ENCODE results near the gene TMEM240. TPM values are rescaled to one million over a fixed set of nuclear protein-coding genes. Genes with fewer than 3 reads are reported as not detected.

TMEM240 gene
- total RNA-seq, 1 experiment from 2014 or later, result 8.0 TPM

DNA sequence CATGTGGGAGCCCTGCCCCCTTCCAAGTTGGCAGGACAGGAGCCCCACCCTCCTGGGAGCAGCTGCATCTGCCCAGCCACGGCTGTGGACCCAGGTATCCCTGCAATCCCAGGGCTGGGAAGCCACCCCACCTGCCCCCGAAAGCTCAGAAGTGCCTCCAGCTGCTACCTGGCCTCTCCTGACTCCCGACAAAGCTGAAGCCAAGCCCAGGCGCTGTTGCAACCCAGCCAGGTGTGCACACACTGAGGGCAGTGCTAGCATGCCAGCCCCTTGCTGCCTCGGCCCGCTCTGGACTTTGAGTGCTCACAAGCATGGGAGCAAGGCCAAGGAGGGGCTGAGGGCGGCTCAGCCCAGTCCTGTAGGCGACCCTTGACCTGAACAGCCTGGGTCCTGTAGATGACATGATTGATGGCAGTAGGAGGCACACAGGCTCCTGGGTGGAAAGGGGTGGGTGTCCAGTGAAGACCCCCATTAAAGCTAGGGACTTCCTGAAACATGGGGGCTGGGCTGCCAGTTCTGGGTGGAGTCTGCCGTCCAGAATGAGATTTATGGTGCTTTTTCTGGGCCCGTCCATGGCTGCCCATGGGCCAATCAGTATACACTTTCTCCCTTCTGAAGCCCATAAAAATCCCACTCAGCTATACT lies 37.1 kb upstream of the TMEM240 start:
- CTCF ChIA-PET, result interaction anchor here (1.8 kb wide), 1 partner anchor 26 kb away, joined by 5 read pairs; no protein-coding TSS in a partner anchor
- Mint-ChIP-seq H3K36me3 (no peaks in the 10 kb centered on the region; the same call in 1 of the 2 replicates), H3K9me3 (no peaks in the 10 kb centered on the region), H3K27ac (no peak overlapping the region), H3K4me1 (peaks cover 15% of the 10 kb centered on the region), H3K4me3 (no peak overlapping the region), H3K27me3 (ENCODE audit: low read depth) (peaks cover 15% of the 10 kb centered on the region)
- no peak for ATAC-seq
- no peak for DNase-seq (ENCODE audit: low spot score)
- POLR2A ChIA-PET, result interaction anchor here (0.6 to 2.3 kb wide), 2 partner anchors 38 to 192 kb away, joined by 4 to 7 read pairs; partner anchors contain the start of gene MIB2
- TF ChIP-seq NFATC4 (CRISPR knock-in tag; IDR thresholded peaks at IDR 0.05), result no peak
- TF ChIP-seq JUN (CRISPR knock-in tag; IDR thresholded peaks at IDR 0.05), result no peak
- TF ChIP-seq, protein P1, sequence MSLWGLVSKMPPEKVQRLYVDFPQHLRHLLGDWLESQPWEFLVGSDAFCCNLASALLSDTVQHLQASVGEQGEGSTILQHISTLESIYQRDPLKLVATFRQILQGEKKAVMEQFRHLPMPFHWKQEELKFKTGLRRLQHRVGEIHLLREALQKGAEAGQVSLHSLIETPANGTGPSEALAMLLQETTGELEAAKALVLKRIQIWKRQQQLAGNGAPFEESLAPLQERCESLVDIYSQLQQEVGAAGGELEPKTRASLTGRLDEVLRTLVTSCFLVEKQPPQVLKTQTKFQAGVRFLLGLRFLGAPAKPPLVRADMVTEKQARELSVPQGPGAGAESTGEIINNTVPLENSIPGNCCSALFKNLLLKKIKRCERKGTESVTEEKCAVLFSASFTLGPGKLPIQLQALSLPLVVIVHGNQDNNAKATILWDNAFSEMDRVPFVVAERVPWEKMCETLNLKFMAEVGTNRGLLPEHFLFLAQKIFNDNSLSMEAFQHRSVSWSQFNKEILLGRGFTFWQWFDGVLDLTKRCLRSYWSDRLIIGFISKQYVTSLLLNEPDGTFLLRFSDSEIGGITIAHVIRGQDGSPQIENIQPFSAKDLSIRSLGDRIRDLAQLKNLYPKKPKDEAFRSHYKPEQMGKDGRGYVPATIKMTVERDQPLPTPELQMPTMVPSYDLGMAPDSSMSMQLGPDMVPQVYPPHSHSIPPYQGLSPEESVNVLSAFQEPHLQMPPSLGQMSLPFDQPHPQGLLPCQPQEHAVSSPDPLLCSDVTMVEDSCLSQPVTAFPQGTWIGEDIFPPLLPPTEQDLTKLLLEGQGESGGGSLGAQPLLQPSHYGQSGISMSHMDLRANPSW (CRISPR knock-in tag; conservative IDR thresholded peaks at IDR 0.05; ENCODE audit: low read depth), result no peak

DNA sequence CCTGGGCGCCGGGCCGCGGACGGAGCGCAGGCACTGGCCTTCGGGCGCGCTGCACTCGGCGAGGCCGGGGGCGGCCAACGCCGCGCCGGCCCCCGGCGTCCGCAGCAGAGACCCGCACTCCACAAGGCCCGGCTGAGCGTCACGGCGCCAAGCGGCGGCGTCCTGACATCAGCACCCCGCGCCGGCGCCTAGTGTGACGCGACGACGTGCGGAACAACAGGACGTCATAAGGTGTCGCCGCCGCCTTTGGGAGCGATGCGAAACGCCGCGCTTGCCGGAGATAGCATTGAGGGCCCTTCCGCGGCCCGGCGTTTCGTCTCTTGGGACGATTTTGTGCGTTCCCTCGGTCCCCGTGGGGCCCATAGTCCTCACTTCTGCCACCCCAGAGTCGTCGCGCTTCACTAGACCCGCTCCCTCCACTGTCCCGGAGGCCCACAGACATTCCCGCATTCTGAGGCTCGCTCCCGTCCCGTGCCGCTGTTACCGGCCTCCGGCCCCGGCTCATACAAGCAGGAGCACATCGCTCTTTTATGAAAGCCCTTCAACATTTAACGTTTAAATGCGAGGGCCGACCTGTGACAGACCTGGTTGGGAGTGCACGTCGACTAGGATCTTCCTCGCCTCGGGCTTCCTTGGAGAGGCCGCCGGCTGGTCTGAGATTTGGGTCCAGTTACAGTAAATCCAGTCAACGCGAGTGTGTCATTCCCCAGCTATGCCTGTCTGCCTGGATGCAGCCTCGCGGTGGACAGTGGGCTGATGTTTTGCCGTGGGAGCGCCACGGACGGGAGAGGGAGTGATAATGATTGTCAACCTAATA lies 34.5 kb upstream of the TMEM240 start, which contains the start of gene SSU72:
SSU72 (minus strand) TSS at position 143 of the 817 bp plus-strand sequence. CDS start 306 bp downstream, outside the sequence.
- 0 out of 2 replicates have a peak, but pooled peaks cover 4% of the 10 kb centered on the region for H3K27me3 Mint-ChIP-seq (ENCODE audit: low read depth)
- peaks cover 15% of the 10 kb centered on the region for H3K4me1 Mint-ChIP-seq
- DNase-seq (ENCODE audit: low spot score) (peak; percentile 92), ATAC-seq (peak; percentile 75)
- H3K27ac Mint-ChIP-seq, result peak within 1 kb of the TSS; percentile 99
- peaks cover 7% of the 10 kb centered on the region for H3K36me3 Mint-ChIP-seq
- H3K9me3 Mint-ChIP-seq, result no peaks in the 10 kb centered on the region
- POLR2A ChIA-PET, result no interaction called here
- CTCF ChIA-PET, result interaction anchor here (0.7 to 1.1 kb wide), 2 partner anchors 11 to 16 kb away, joined by 3 to 4 read pairs; no protein-coding TSS in a partner anchor
- peak within 1 kb of the TSS; percentile 98 for H3K4me3 Mint-ChIP-seq
- peak; percentile 87 for TF ChIP-seq SP1 (CRISPR knock-in tag; conservative IDR thresholded peaks at IDR 0.05)
- no peak for TF ChIP-seq ZNF671 (CRISPR knock-in tag; IDR thresholded peaks at IDR 0.05)
- TF ChIP-seq CREM (CRISPR knock-in tag; IDR thresholded peaks at IDR 0.05), result peak; percentile 100
- peak; percentile 62; the same call in 1 of the 2 replicates for TF ChIP-seq ATF1 (CRISPR knock-in tag; IDR thresholded peaks at IDR 0.05)
- TF ChIP-seq, protein P2, sequence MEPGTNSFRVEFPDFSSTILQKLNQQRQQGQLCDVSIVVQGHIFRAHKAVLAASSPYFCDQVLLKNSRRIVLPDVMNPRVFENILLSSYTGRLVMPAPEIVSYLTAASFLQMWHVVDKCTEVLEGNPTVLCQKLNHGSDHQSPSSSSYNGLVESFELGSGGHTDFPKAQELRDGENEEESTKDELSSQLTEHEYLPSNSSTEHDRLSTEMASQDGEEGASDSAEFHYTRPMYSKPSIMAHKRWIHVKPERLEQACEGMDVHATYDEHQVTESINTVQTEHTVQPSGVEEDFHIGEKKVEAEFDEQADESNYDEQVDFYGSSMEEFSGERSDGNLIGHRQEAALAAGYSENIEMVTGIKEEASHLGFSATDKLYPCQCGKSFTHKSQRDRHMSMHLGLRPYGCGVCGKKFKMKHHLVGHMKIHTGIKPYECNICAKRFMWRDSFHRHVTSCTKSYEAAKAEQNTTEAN (CRISPR knock-in tag; IDR thresholded peaks at IDR 0.05), result 0 out of 2 replicates have a peak, but pooled peaks have one; percentile 22
- peak; percentile 95 for TF ChIP-seq CREB1 (CRISPR knock-in tag; IDR thresholded peaks at IDR 0.05)
- peak; percentile 100 for TF ChIP-seq FOXK1 (CRISPR knock-in tag; IDR thresholded peaks at IDR 0.05)
- TF ChIP-seq, protein P3, sequence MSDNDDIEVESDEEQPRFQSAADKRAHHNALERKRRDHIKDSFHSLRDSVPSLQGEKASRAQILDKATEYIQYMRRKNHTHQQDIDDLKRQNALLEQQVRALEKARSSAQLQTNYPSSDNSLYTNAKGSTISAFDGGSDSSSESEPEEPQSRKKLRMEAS (CRISPR knock-in tag; IDR thresholded peaks at IDR 0.05), result no peak
- 0 out of 2 replicates have a peak, but pooled peaks have one; percentile 83 for TF ChIP-seq ZNF416 (CRISPR knock-in tag; IDR thresholded peaks at IDR 0.05)
- peak; percentile 37; the same call in 1 of the 2 replicates for TF ChIP-seq SMAD3 (CRISPR knock-in tag; IDR thresholded peaks at IDR 0.05; ENCODE audit: borderline replicate concordance)
- TF ChIP-seq ZNF138 (CRISPR knock-in tag; conservative IDR thresholded peaks at IDR 0.05), result no peak
- TF ChIP-seq ELF4 (CRISPR knock-in tag; IDR thresholded peaks at IDR 0.05; ENCODE audit: low read depth), result no peak
- peak; percentile 94 for TF ChIP-seq ZBTB21 (CRISPR knock-in tag; IDR thresholded peaks at IDR 0.05; ENCODE audit: borderline replicate concordance)
- no peak for TF ChIP-seq NR1H2 (CRISPR knock-in tag; IDR thresholded peaks at IDR 0.05)
- TF ChIP-seq, protein P4, sequence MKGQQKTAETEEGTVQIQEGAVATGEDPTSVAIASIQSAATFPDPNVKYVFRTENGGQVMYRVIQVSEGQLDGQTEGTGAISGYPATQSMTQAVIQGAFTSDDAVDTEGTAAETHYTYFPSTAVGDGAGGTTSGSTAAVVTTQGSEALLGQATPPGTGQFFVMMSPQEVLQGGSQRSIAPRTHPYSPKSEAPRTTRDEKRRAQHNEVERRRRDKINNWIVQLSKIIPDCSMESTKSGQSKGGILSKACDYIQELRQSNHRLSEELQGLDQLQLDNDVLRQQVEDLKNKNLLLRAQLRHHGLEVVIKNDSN (CRISPR knock-in tag; IDR thresholded peaks at IDR 0.05), result 0 out of 2 replicates have a peak, but pooled peaks have one; percentile 11
- TF ChIP-seq TEAD1 (CRISPR knock-in tag; IDR thresholded peaks at IDR 0.05), result peak; percentile 25
- TF ChIP-seq, protein P5, sequence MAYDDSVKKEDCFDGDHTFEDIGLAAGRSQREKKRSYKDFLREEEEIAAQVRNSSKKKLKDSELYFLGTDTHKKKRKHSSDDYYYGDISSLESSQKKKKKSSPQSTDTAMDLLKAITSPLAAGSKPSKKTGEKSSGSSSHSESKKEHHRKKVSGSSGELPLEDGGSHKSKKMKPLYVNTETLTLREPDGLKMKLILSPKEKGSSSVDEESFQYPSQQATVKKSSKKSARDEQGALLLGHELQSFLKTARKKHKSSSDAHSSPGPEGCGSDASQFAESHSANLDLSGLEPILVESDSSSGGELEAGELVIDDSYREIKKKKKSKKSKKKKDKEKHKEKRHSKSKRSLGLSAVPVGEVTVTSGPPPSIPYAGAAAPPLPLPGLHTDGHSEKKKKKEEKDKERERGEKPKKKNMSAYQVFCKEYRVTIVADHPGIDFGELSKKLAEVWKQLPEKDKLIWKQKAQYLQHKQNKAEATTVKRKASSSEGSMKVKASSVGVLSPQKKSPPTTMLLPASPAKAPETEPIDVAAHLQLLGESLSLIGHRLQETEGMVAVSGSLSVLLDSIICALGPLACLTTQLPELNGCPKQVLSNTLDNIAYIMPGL (CRISPR knock-in tag; IDR thresholded peaks at IDR 0.05), result no peak
- TF ChIP-seq ETV6 (CRISPR knock-in tag; IDR thresholded peaks at IDR 0.05), result peak; percentile 75
- TF ChIP-seq, protein P6, sequence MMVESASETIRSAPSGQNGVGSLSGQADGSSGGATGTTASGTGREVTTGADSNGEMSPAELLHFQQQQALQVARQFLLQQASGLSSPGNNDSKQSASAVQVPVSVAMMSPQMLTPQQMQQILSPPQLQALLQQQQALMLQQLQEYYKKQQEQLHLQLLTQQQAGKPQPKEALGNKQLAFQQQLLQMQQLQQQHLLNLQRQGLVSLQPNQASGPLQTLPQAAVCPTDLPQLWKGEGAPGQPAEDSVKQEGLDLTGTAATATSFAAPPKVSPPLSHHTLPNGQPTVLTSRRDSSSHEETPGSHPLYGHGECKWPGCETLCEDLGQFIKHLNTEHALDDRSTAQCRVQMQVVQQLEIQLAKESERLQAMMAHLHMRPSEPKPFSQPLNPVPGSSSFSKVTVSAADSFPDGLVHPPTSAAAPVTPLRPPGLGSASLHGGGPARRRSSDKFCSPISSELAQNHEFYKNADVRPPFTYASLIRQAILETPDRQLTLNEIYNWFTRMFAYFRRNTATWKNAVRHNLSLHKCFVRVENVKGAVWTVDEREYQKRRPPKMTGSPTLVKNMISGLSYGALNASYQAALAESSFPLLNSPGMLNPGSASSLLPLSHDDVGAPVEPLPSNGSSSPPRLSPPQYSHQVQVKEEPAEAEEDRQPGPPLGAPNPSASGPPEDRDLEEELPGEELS (CRISPR knock-in tag; IDR thresholded peaks at IDR 0.05), result peak; percentile 22
